ENCODE results near the gene VASP.
A peak's percentile ranks its signal among the peaks of the same experiment; 100 is the strongest.

VASP gene

DNA sequence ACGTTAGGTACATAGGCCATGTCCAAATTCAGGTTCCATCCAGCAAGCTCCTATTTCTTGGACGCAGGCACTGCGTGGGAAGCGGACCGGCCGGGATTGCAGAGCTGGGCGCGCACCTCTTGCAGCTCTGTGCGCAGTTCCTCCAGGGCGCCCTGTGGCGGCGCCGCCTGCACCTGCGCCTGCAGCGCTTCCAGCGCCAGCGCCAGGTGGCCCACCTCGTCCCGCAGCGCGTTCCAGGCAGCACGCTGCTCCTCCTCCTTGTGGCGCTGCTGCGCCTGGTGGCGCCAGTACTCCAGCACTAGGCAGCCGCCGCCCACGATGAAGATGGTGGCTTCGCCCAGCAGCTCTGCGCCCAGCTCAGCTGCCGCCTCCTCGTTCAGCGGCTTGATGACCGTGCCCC is 46.2 kb downstream of the VASP start:
- H3K9ac ChIP-seq (ENCODE audit: low read depth, low read length): no peak overlapping the region
- H3K27me3 ChIP-seq (ENCODE audit: control insufficient read depth, insufficient read depth, low read length): peaks cover 6% of the 10 kb centered on the region
- H3K4me3 ChIP-seq (ENCODE audit: low read depth, low read length): peak overlapping the region; percentile 66
- H3K4me1 ChIP-seq (ENCODE audit: control insufficient read depth, insufficient read depth, low read length): peaks cover 4% of the 10 kb centered on the region
- no peaks in the 10 kb centered on the region for H3K9me3 ChIP-seq (ENCODE audit: control insufficient read depth, insufficient read depth, low read length)
- H3K36me3 ChIP-seq (ENCODE audit: control insufficient read depth, insufficient read depth, low read length): no peaks in the 10 kb centered on the region

DNA sequence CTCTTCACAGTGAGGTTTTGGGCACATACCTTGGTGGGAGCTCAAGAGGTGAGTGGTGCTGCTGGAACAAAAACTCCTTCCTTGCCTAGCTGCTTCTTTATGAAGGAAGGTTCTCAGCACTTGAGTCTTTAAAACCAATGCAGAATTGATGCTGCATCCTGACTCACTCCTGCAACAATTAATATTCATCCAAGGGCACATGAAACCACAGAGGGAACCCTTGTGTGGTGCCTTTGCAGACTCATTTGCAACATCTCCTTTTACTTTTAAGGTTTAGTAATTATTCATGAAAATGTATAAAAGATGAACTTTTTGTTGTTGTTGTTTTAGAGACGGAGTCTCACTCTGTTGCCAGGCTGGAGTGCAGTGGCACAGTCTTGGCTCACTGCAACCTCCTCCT is 47.2 kb downstream of the VASP start:
- H3K36me3 ChIP-seq (ENCODE audit: control insufficient read depth, insufficient read depth, low read length): no peaks in the 10 kb centered on the region
- peaks cover 4% of the 10 kb centered on the region for H3K4me1 ChIP-seq (ENCODE audit: control insufficient read depth, insufficient read depth, low read length)

DNA sequence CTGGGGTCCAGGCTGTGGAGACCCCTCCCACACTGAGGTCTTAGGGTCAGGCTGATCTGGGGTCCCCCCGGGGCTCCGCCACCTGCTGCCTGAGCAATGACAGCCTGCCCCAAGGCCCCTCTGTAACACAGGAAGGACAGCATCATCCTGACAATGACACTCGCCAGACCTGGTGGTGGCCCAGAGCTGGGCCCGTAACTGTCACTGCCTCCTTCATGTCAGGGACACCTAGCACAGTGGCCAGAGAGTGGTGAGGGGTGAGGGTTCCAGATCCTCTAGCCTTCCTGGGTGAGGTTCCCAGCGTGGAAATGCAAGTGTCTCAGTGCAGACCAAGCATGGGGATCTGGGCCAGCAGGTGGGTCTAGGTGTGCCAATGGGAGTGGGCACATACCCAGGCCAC is 49.6 kb downstream of the VASP start:
- H3K4me3 ChIP-seq (ENCODE audit: low read depth, low read length): no peak overlapping the region
- peaks cover 6% of the 10 kb centered on the region for H3K27me3 ChIP-seq (ENCODE audit: control insufficient read depth, insufficient read depth, low read length)
- H3K4me1 ChIP-seq (ENCODE audit: control insufficient read depth, insufficient read depth, low read length): no peaks in the 10 kb centered on the region
- no peak overlapping the region for H3K9ac ChIP-seq (ENCODE audit: low read depth, low read length)
- H3K9me3 ChIP-seq (ENCODE audit: control insufficient read depth, insufficient read depth, low read length): no peaks in the 10 kb centered on the region
- no peaks in the 10 kb centered on the region for H3K36me3 ChIP-seq (ENCODE audit: control insufficient read depth, insufficient read depth, low read length)

More for the DNA sequence above, 47.2 kb downstream of the VASP start:
- peak overlapping the region; percentile 66 for H3K4me3 ChIP-seq (ENCODE audit: low read depth, low read length)
- H3K9me3 ChIP-seq (ENCODE audit: control insufficient read depth, insufficient read depth, low read length): no peaks in the 10 kb centered on the region
- peaks cover 6% of the 10 kb centered on the region for H3K27me3 ChIP-seq (ENCODE audit: control insufficient read depth, insufficient read depth, low read length)
- no peak overlapping the region for H3K9ac ChIP-seq (ENCODE audit: low read depth, low read length)

DNA sequence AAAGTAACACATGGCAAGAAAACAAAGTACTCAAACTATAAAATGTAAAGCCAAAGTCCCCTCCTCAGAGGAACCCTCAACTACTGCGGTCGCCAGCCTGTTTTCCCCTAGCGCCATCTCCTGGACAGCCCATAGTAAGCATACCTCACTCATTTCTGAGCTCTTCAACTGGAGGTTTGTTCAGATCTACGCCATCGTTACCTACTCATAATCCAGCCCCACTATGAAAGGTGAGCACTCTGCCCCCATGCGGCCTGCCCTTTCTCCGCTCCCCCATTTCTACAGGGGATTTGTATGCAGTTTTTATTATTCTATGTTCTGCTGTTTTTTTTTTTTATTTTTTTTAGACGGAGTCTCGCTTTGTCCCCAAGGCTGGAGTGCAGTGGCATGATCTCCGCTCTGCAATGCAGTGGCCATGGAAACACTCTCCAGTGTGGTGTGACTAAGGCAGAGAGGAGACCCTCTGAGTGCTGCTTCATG is 51.2 kb downstream of the VASP start:
- no peak overlapping the region for H3K9ac ChIP-seq (ENCODE audit: low read depth, low read length)
- no peaks in the 10 kb centered on the region for H3K36me3 ChIP-seq (ENCODE audit: control insufficient read depth, insufficient read depth, low read length)
- H3K4me3 ChIP-seq (ENCODE audit: low read depth, low read length): no peak overlapping the region
- H3K27me3 ChIP-seq (ENCODE audit: control insufficient read depth, insufficient read depth, low read length): peaks cover 6% of the 10 kb centered on the region
- H3K9me3 ChIP-seq (ENCODE audit: control insufficient read depth, insufficient read depth, low read length): no peaks in the 10 kb centered on the region
- H3K4me1 ChIP-seq (ENCODE audit: control insufficient read depth, insufficient read depth, low read length): no peaks in the 10 kb centered on the region

DNA sequence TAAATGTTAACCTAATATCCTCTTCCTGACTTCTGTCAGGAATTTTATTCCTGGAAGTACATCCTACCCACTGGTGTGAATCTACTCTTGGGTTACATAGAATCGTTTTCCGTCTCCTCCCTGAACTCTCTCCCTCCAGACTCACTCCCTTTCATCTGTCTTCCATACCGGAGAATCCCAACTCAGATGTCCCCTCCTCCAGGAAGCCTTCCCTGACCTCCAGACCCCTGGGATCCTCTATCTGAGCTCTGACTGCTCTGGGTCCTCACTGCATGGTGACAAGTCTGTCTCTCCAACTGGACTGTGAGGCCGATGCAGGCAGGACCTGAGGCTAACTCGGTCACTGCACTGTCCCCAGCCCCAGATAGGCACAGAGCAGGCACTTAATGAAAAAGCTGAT is 52.8 kb downstream of the VASP start:
- H3K9me3 ChIP-seq (ENCODE audit: control insufficient read depth, insufficient read depth, low read length): no peaks in the 10 kb centered on the region
- no peak overlapping the region for H3K4me3 ChIP-seq (ENCODE audit: low read depth, low read length)
- no peaks in the 10 kb centered on the region for H3K36me3 ChIP-seq (ENCODE audit: control insufficient read depth, insufficient read depth, low read length)
- H3K9ac ChIP-seq (ENCODE audit: low read depth, low read length): no peak overlapping the region
- peaks cover 4% of the 10 kb centered on the region for H3K4me1 ChIP-seq (ENCODE audit: control insufficient read depth, insufficient read depth, low read length)
- no peaks in the 10 kb centered on the region for H3K27me3 ChIP-seq (ENCODE audit: control insufficient read depth, insufficient read depth, low read length)

DNA sequence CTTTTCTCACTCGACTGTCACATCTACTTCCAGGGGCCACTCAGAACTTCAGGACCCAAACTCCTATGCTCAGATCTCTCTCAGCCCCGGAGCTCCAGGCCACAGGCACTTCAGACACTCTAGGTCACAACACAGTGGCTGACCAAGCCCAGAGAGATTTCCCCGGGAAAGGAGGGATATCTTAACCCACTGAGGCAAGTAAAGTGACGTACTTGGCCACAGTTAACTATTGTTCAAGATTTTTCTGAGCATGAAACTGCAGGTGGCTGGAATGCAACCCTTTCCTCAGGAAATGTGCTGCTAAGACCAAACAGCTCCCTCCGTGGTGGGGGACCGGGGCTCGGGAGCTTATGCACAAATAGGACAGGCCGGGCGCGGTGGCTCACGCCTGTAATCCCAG is 53.4 kb downstream of the VASP start:
- H3K36me3 ChIP-seq (ENCODE audit: control insufficient read depth, insufficient read depth, low read length): no peaks in the 10 kb centered on the region
- H3K9ac ChIP-seq (ENCODE audit: low read depth, low read length): no peak overlapping the region
- H3K27me3 ChIP-seq (ENCODE audit: control insufficient read depth, insufficient read depth, low read length): no peaks in the 10 kb centered on the region
- no peaks in the 10 kb centered on the region for H3K9me3 ChIP-seq (ENCODE audit: control insufficient read depth, insufficient read depth, low read length)
- no peak overlapping the region for H3K4me3 ChIP-seq (ENCODE audit: low read depth, low read length)
- H3K4me1 ChIP-seq (ENCODE audit: control insufficient read depth, insufficient read depth, low read length): peaks cover 4% of the 10 kb centered on the region

DNA sequence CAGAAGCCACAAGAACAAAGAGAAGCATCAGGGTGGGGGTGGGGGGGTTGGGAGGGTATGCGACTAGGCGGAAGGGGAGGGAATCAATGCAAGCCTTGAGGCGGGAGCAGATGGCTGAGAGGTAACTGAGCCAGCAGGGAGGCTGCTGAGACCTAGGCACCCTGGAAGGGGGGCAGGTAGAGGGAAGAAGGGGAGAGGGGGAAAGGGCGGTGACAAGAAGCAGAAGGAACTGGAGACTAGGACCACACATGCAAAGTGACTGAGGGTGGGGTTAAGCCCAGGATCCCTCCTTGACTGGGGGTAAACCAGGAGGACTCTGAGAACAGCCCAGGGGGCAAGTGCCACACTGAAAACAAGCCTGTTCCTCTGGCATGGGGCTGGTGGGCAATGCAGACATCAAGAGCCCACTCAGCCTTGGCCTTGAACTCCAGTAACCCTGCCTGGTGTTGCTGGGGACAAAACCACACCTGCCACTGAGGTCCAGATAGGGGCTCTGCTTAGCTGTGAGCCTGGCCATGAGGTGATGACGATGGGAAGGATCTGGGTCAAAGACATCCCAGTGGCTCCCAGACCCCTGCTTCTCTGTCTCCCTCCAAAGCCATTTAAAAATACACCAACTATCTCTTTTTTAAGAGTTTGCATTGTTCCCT is 57.0 kb downstream of the VASP start:
- H3K9ac ChIP-seq (ENCODE audit: low read depth, low read length): no peak overlapping the region
- H3K4me1 ChIP-seq (ENCODE audit: control insufficient read depth, insufficient read depth, low read length): peaks cover 4% of the 10 kb centered on the region
- H3K36me3 ChIP-seq (ENCODE audit: control insufficient read depth, insufficient read depth, low read length): no peaks in the 10 kb centered on the region
- peak overlapping the region; percentile 30 for H3K4me3 ChIP-seq (ENCODE audit: low read depth, low read length)
- H3K9me3 ChIP-seq (ENCODE audit: control insufficient read depth, insufficient read depth, low read length): no peaks in the 10 kb centered on the region
- no peaks in the 10 kb centered on the region for H3K27me3 ChIP-seq (ENCODE audit: control insufficient read depth, insufficient read depth, low read length)

DNA sequence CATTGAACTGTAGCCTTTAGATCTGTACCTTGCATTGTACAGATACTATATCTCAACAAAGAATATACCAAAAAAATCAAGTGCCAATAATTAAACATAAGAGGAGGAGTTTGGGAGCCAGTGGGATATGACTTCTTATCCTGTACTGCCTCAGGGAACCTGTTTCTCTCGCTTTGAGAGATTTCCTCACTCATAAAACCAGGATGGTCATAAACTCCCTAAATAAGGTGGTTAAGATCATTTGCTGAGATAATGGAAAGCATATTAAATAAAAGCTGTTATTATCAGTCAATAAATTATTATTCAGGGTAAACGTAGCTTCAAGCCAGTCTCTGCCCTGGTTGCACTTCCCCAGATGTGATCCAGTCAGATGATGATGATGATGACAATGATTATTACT is 60.3 kb downstream of the VASP start:
- H3K9ac ChIP-seq (ENCODE audit: low read depth, low read length): no peak overlapping the region
- H3K9me3 ChIP-seq (ENCODE audit: control insufficient read depth, insufficient read depth, low read length): no peaks in the 10 kb centered on the region
- H3K27me3 ChIP-seq (ENCODE audit: control insufficient read depth, insufficient read depth, low read length): no peaks in the 10 kb centered on the region
- H3K4me1 ChIP-seq (ENCODE audit: control insufficient read depth, insufficient read depth, low read length): peaks cover 4% of the 10 kb centered on the region
- H3K4me3 ChIP-seq (ENCODE audit: low read depth, low read length): no peak overlapping the region
- no peaks in the 10 kb centered on the region for H3K36me3 ChIP-seq (ENCODE audit: control insufficient read depth, insufficient read depth, low read length)

DNA sequence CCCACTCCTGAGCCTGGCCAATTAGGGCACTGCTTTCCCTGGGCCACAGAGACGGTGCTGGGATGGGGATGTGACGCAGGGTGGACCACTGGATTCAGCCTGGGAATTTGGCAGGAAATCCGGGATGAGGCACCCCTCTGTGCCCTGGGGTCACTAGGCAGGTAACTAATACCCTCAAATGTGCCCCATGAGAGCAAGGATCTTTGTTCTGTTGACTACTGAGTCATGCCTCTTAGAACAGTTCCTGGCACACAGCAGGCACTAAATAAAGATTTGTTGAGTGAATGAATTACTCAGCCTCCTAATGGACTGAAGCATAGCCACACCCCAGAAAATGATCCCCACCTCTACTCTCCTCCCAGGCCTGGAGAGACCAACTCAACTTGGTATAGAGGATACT is 61.5 kb downstream of the VASP start:
- H3K4me1 ChIP-seq (ENCODE audit: control insufficient read depth, insufficient read depth, low read length): peaks cover 4% of the 10 kb centered on the region
- no peak overlapping the region for H3K4me3 ChIP-seq (ENCODE audit: low read depth, low read length)
- H3K9ac ChIP-seq (ENCODE audit: low read depth, low read length): no peak overlapping the region
- no peaks in the 10 kb centered on the region for H3K27me3 ChIP-seq (ENCODE audit: control insufficient read depth, insufficient read depth, low read length)
- no peaks in the 10 kb centered on the region for H3K9me3 ChIP-seq (ENCODE audit: control insufficient read depth, insufficient read depth, low read length)
- H3K36me3 ChIP-seq (ENCODE audit: control insufficient read depth, insufficient read depth, low read length): no peaks in the 10 kb centered on the region

DNA sequence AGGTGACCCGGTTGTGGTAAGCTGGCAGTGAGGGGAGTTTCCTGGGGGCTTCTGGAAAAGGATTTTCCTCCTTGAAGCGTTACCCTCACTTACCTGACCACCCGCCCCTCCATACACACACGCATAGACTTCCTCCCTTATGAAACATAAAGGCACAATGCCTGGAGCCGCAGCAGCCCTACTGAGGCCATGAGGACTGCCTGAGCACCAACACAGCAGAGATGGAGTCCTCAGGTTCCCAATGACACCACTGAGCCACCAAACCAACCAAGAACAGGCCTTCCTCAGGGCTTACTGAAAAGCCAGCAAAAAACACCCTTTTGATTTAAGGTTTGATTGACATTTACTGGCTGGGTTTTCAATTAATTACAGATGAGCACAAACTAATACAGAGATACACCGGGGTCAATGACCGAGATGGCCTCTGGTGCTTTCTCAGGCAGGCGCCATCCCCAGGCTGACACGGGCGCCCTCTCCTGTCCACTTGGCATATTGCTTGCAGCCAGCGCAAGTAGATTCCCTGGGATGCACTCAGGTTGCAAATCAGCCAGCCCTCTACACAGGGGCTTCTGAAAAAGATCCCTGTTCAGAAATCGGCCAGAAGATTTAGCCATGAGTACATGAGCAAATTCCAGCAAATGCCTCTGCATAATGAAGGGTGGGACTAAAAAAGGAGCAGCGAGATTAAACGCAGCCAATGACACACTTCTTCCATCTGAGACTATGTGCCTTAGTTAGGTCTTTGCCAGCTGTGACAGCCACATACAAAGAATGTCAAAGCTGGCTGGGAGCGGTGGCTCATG is 62.5 kb downstream of the VASP start:
- Histone ChIP-seq H3K4me3 (ENCODE audit: low read depth, low read length) (no peak overlapping the region), H3K27me3 (ENCODE audit: control insufficient read depth, insufficient read depth, low read length) (no peaks in the 10 kb centered on the region), H3K9ac (ENCODE audit: low read depth, low read length) (no peak overlapping the region), H3K36me3 (ENCODE audit: control insufficient read depth, insufficient read depth, low read length) (no peaks in the 10 kb centered on the region), H3K4me1 (ENCODE audit: control insufficient read depth, insufficient read depth, low read length) (no peaks in the 10 kb centered on the region), H3K9me3 (ENCODE audit: control insufficient read depth, insufficient read depth, low read length) (no peaks in the 10 kb centered on the region)

DNA sequence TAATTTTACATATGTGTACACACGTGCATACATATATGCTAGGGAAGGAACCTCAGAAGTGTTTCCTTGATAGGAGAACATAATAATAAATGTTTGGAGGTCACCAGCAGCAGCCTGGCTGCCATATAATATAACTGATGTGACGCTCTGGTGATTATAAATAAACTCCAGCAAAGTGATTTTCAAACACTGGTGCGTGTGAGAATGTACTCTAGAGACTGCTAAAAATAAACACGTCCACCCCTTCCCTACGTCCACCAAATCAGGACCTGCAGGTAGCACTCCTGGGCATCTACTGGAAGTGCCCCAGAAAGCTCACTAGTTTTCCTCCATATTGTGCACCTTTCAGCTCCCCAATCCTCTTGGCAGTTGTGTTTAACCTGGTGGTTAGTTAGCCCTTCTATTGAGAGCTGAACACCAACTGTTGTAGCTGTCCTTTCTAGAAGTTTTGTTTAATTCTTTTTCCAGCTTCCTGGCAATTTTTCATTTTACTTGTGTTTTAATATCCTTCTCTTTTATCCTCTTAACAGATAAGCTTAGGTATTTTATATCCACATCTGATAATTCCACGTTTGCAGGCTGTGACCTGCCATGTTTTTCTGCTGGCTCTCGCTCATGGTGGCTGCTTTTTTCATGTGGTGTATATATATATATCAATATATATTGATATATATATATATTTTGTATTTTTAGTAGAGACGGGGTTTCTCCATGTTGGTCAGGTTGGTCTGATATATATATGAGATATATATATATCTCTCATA is 64.4 kb downstream of the VASP start:
- Histone ChIP-seq H3K36me3 (ENCODE audit: control insufficient read depth, insufficient read depth, low read length) (no peaks in the 10 kb centered on the region), H3K27me3 (ENCODE audit: control insufficient read depth, insufficient read depth, low read length) (no peaks in the 10 kb centered on the region), H3K4me1 (ENCODE audit: control insufficient read depth, insufficient read depth, low read length) (peaks cover 1% of the 10 kb centered on the region), H3K4me3 (ENCODE audit: low read depth, low read length) (no peak overlapping the region), H3K9me3 (ENCODE audit: control insufficient read depth, insufficient read depth, low read length) (no peaks in the 10 kb centered on the region), H3K9ac (ENCODE audit: low read depth, low read length) (no peak overlapping the region)

Measured in iPS-15b (cell line).